DOHH2 (cell line): ENCODE data around the gene SBNO2.
"Not testable (repeated sequence)": the region's sequence is repeated elsewhere in the genome, so short reads cannot be mapped to it uniquely, and the experiment has no call there.

Experiments used
- H3F3A ChIP-seq: fragments of 200-600 bp; sonication (generic), shearing (Covaris generic); 2 replicates; pipeline ENCODE4 v1.6.0; 2016; ENCODE audit warnings: antibody characterized with exemption, mild to moderate bottlenecking; ENCODE audit not compliant: control insufficient read depth, insufficient read depth
- H3K27ac ChIP-seq: fragments of 200-600 bp; sonication (generic); 2 replicates; pipeline ENCODE4 v1.5.1; 2014; ENCODE audit warnings: low read depth, mild to moderate bottlenecking, low read length, moderate library complexity
- H3K27me3 ChIP-seq: fragments of 200-600 bp; sonication (generic); 2 replicates; pipeline ENCODE4 v1.6.1; 2014; ENCODE audit warnings: mild to moderate bottlenecking, low read length, mixed read lengths; ENCODE audit not compliant: control insufficient read depth
- H3K36me3 ChIP-seq: fragments of 200-600 bp; sonication (generic); 2 replicates; pipeline ENCODE4 v1.6.1; 2014; ENCODE audit warnings: mild to moderate bottlenecking, low read length, moderate library complexity, mixed read lengths; ENCODE audit not compliant: control insufficient read depth
- H3K4me1 ChIP-seq: fragments of 200-600 bp; sonication (generic); 2 replicates; pipeline ENCODE4 v1.6.1; 2014; ENCODE audit warnings: mild to moderate bottlenecking, low read length, mixed read lengths; ENCODE audit not compliant: control insufficient read depth
- H3K4me2 ChIP-seq: fragments of 200-600 bp; sonication (generic); 2 replicates; pipeline ENCODE4 v1.6.0; 2014; ENCODE audit warnings: mild to moderate bottlenecking, low read length, moderate library complexity
- H3K4me3 ChIP-seq: fragments of 200-600 bp; sonication (generic); 2 replicates; pipeline ENCODE4 v1.5.1; 2014; ENCODE audit warnings: mild to moderate bottlenecking, low read length, mixed read lengths
- H3K79me2 ChIP-seq: fragments of 200-600 bp; sonication (generic); 2 replicates; pipeline ENCODE4 v1.6.1; 2014; ENCODE audit warnings: mild to moderate bottlenecking, low read length, mixed read lengths; ENCODE audit not compliant: control insufficient read depth
- H3K9me2 ChIP-seq: fragments of 200-600 bp; sonication (generic); replicated peaks from 2 replicates; pipeline ENCODE4 v1.6.1; 2014; ENCODE audit warnings: mild to moderate bottlenecking, low read length, mixed read lengths; ENCODE audit not compliant: control insufficient read depth
- H3K9me3 ChIP-seq: fragments of 200-600 bp; sonication (generic); 2 replicates; pipeline ENCODE4 v1.6.1; 2014; ENCODE audit warnings: antibody characterized with exemption, low read length, mixed read lengths; ENCODE audit not compliant: control insufficient read depth, insufficient read depth
- H4K20me1 ChIP-seq: fragments of 200-600 bp; sonication (generic); 2 replicates; pipeline ENCODE4 v1.6.0; 2014; ENCODE audit warnings: low read depth, mild to moderate bottlenecking, antibody characterized with exemption, low read length, moderate library complexity; ENCODE audit not compliant: control insufficient read depth, insufficient read depth
- EZH2phosphoT487 ChIP-seq: fragments of 200-600 bp; sonication (generic); IDR thresholded peaks from 2 replicates; pipeline ENCODE4 v1.6.1; 2017; ENCODE audit warnings: borderline replicate concordance, mild to moderate bottlenecking, antibody characterized with exemption, low read length, moderate library complexity, mixed read lengths
- TF ChIP-seq, protein P1 (sequence below): fragments of 200-600 bp; sonication (generic); IDR thresholded peaks from one replicate; pipeline ENCODE4 v1.5.1; 2014; ENCODE audit warnings: antibody characterized with exemption, mild to moderate bottlenecking, low read depth, low read length; ENCODE audit not compliant: poor library complexity, severe bottlenecking

The SBNO2 gene

GRCh38 chr19:1117654-1118053, 56.4 kb downstream of the SBNO2 start:
- Histone ChIP-seq H3K4me2 (no peak overlapping the region), H3K27ac (no peak overlapping the region), H3K9me3 (no peaks in the 10 kb centered on the region), H3K4me1 (peaks cover 3% of the 10 kb centered on the region; the same call in 1 of the 2 replicates), H3K79me2 (no peaks in the 10 kb centered on the region), H3F3A (no peaks in the 10 kb centered on the region), H3K27me3 (no peaks in the 10 kb centered on the region), H4K20me1 (no peaks in the 10 kb centered on the region), H3K9me2 (no peaks in the 10 kb centered on the region), H3K4me3 (no peak overlapping the region), H3K36me3 (peaks cover 9% of the 10 kb centered on the region)
- TF ChIP-seq, protein P1, sequence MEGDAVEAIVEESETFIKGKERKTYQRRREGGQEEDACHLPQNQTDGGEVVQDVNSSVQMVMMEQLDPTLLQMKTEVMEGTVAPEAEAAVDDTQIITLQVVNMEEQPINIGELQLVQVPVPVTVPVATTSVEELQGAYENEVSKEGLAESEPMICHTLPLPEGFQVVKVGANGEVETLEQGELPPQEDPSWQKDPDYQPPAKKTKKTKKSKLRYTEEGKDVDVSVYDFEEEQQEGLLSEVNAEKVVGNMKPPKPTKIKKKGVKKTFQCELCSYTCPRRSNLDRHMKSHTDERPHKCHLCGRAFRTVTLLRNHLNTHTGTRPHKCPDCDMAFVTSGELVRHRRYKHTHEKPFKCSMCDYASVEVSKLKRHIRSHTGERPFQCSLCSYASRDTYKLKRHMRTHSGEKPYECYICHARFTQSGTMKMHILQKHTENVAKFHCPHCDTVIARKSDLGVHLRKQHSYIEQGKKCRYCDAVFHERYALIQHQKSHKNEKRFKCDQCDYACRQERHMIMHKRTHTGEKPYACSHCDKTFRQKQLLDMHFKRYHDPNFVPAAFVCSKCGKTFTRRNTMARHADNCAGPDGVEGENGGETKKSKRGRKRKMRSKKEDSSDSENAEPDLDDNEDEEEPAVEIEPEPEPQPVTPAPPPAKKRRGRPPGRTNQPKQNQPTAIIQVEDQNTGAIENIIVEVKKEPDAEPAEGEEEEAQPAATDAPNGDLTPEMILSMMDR: no peak
- TF ChIP-seq EZH2phosphoT487: no peak

DNA sequence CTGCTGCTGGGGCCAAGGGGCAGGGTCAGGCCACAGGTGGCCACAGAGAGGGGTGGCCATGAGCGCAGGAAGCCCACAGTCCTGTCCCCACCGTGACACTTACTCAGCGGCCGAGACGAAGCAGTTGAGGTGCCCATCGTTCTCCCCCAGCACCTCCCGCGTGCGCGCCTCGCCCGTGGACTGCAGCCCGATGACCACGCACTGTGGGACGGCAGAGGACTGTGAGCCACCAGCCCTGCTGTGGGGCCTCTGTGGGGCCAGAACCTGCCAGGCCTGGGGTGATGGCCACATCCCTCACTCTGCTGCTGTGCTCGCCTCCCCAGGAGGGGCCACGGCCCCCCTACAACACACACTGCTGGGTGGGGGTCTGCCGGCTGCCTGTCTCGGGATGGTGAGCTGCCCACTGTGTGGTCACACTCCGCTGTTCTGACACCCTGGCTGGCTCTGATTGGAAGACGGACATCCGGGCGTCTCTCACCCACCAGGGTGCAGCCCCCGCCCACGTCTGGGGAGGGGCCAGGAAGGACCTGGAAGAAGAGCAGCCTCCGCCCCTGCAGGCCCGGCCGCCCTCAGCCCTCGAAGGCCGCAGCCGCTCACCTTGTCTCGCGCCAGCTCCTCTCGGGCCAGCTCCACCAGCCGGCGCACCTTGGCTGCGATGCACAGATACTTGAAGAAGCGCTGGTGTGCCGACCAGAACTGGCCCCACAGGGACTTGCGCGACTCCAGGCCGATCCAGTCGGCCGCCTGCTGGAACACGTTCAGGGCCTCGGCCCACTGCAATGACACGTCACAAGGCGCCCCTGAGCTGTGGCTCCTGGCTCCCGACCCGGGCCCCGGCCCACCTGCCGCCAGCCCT, 57.1 kb downstream of the SBNO2 start:
- Histone ChIP-seq H3K4me2 (no peak overlapping the region), H3K9me3 (no peaks in the 10 kb centered on the region), H3K4me3 (no peak overlapping the region), H3F3A (no peaks in the 10 kb centered on the region), H3K27me3 (no peaks in the 10 kb centered on the region), H3K79me2 (no peaks in the 10 kb centered on the region), H4K20me1 (no peaks in the 10 kb centered on the region), H3K4me1 (peaks cover 3% of the 10 kb centered on the region; the same call in 1 of the 2 replicates), H3K36me3 (peaks cover 11% of the 10 kb centered on the region; the same call in 1 of the 2 replicates), H3K27ac (no peak overlapping the region), H3K9me2 (no peaks in the 10 kb centered on the region)
- TF ChIP-seq, protein P1: no peak
- TF ChIP-seq EZH2phosphoT487: no peak

DNA sequence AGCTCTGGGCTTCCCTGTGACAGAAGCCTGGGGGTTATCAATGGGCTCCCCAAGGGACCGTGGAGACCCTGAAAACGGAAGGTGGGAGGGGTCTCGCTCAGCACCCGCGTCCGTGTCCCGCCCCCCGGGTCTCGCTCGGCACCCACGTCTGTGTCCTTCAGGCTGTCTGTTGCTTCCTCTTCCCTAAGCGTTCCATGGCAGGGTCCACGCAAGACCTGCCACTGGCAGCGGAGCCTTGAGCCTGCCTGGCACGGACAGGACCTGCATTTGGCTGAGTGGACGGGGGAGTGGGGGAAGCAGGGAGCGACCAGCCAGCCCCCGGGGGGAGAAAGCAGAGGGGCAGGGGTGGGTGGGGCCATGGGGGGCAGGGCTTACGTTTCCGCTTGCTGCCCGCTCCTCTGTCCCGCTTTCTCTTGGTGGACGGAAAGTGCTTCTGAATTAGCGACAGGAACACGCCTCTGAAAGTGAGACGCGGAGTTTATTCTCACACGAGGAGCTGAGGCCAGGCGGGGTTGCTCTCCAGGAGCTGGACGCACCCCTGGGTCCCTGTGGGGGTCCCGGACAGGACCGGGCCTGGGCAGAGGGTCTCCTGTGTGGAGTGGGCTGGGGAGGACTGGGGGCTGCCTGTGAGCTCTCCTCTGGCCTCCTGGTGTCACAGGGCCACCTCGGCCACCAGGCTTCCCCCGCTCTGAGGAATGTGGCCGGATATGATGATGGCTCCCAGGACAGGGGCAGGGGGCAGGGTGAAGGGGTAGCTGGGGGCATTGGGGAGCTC, 58.2 kb downstream of the SBNO2 start:
- no peak overlapping the region for H3K4me2 ChIP-seq
- no peaks in the 10 kb centered on the region for H3K9me3 ChIP-seq
- H3K79me2 ChIP-seq: no peaks in the 10 kb centered on the region
- H3K36me3 ChIP-seq: peaks cover 7% of the 10 kb centered on the region; the same call in 1 of the 2 replicates
- no peak overlapping the region for H3K27ac ChIP-seq
- no peak for TF ChIP-seq EZH2phosphoT487
- H4K20me1 ChIP-seq: no peaks in the 10 kb centered on the region
- no peaks in the 10 kb centered on the region for H3K9me2 ChIP-seq
- H3K27me3 ChIP-seq: no peaks in the 10 kb centered on the region
- peaks cover 3% of the 10 kb centered on the region; the same call in 1 of the 2 replicates for H3K4me1 ChIP-seq
- H3K4me3 ChIP-seq: no peak overlapping the region
- no peaks in the 10 kb centered on the region for H3F3A ChIP-seq

DNA sequence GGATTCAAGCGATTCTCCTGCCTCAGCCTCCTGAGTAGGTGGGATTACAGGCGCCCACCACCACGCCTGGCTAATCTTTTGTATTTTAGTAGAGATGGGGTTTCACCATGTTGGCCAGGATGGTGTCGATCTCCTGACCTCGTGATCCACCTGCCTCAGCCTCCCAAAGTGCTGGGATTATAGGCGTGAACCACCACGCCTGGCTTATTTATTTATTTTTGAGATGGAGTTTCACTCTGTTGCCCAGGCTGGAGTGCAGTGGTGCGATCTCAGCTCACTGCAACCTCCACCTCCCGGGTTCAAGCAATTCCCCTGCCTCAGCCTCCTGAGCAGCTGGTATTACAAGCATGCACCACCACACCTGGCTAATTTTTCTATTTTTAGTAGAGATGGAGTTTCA, 59.3 kb downstream of the SBNO2 start:
- H3K36me3 ChIP-seq, H3K79me2 ChIP-seq, H3F3A ChIP-seq, H3K27me3 ChIP-seq, H3K9me3 ChIP-seq, H4K20me1 ChIP-seq, H3K4me2 ChIP-seq, H3K9me2 ChIP-seq, H3K27ac ChIP-seq, H3K4me3 ChIP-seq, H3K4me1 ChIP-seq: not testable (repeated sequence)
